GM21381 (cell line): Measurements from ENCODE around the gene UBE3B.

Experiments
- ATAC-seq: cut with Tn5 transposase; IDR thresholded peaks from one replicate; pipeline ENCODE4 v1.9.1; 2021; ENCODE audit warnings: mild to moderate bottlenecking, moderate library complexity; ENCODE audit not compliant: unreplicated experiment

The UBE3B gene

GRCh38 chr12:109493090-109493489, 15.7 kb downstream of the UBE3B start:
- ATAC-seq, result no peak

DNA sequence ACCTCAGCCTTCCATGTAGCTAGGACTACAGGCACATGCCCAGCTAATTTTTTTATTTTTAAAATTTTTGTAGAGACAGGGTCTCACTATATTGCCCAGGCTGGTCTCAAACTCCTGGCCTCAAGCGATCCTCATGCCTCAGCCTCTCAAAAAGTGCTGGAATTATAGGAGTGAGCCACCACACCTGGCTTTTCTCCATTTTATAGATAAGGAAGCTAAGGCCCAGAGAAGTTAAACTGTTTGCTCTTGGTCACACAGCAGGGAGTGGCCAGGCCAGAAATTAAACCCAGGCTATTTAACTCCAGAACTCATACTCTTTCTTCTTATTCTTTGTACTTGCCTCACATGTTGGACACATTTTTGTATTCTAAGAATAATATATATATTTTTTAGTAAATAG, 16.5 kb downstream of the UBE3B start:
- no peak for ATAC-seq

- ATAC-seq, result no peak
Measured at GRCh38 chr12:109494348-109494881, 17.0 kb downstream of the UBE3B start.

GRCh38 chr12:109495012-109495411, 17.6 kb downstream of the UBE3B start:
- ATAC-seq, result no peak

DNA sequence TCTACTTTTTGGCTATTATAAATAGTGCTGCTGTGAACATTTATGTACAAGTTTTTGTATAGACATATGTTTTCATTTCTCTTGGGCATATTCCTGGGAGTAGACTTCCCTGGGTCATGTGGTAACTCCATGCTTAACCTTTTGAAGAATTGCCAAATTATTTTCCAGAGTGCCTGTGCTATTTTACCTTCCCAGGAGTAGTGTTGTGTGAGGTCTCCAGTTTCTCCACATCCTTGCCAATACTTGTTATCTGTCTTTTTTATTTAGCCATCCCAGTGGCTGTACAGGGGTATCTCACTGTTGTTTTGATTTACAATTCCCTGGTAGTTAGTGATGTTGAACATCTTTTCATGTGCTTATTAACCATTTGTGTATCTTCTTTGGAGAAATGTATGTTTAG, 18.9 kb downstream of the UBE3B start:
- ATAC-seq, result no peak

DNA sequence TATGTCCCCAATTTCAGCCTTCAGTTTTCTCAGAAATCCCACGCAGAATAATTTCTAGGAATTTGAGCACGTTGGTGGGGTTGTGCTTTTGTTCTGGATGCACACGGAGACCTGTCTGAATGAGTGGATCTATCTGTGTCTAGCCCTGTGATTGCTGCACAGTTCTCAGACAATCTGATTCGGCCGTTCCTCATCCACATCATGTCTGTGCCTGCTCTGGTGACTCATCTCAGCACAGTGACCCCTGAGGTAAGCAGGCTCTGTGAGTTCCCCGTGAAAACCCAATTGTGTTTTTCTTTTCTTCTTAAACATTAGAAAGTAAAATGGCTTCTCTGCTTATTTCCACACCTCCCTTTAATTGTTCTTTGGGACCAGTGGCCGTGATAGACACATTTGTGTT, 20.2 kb downstream of the UBE3B start:
- ATAC-seq, result no peak

DNA sequence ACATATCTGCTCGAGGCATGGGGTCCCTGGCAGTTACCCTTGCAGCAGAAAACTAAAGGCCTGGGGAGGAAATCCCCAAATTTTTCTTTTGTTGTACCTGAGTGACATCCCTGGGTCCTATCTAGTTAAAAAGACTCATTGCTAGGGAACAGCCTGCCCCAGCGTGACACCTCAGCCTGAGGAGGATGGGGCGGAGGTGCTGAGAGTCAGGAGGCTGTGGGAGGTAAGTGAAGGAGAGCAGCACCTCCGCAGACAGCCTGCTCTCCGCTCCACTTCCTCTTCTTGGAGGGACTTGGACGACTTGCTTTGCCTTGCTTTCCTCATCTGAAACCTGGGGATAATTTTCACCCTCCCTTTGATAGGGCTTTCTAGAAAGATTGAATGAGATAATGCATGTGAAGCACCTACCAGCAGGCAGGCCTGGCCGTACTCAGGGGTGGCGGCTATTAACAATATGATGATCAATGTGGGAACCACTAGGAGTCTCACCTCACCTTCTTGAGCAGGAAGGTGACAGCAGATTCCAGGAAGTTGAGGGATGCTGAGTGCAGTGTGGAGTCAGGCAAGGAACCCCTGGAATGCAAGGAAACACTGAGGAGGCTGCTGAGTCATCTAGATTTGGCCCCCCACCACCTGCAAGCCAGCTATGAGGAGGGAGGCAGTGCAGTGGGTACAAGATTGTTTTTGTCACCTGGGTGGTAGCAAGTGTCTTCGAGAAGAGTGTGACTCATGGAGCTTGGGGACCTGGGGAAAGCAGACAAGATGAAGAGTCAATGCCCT, 23.2 kb downstream of the UBE3B start:
- ATAC-seq, result no peak

DNA sequence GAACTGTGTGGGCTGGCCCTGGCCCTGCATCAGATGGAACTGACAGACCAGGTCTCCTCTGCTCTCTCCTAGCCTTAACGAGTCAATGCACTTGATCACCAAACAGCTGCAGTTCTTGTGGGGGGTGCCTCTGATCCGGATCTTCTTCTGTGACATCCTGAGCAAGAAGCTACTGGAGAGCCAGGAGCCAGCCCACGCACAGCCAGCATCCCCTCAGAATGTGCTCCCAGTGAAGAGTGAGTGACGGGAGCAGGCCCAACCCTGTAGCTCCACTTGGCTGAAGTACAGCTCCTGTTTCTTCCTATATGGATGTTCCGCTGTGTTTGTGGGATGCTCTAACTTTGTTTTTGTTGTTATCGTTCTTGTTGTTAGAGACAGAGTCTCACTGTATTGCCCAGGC, 23.9 kb downstream of the UBE3B start:
- ATAC-seq, result no peak

DNA sequence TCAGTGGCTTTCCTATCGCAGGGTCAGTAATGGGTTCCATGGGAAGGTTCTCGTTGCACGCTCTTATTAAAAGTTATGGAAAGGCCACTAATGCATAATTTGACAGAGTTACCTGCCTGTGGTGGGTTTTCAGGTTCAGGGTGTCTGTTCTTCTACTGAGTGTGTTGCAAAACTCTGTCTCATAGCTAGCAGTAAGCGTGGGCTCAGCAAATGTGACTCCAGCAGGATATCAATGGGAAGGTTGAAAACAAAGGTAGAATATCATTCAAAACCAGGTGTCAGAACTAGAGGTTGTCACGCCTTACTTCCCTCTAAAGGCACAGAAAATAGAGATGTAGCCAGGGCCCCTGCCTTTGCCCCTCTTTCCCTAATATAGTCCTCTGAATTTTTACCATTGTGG, 24.9 kb downstream of the UBE3B start:
- no peak for ATAC-seq

- ATAC-seq, result no peak
Measured at GRCh38 chr12:109503611-109504010, 26.2 kb downstream of the UBE3B start.

DNA sequence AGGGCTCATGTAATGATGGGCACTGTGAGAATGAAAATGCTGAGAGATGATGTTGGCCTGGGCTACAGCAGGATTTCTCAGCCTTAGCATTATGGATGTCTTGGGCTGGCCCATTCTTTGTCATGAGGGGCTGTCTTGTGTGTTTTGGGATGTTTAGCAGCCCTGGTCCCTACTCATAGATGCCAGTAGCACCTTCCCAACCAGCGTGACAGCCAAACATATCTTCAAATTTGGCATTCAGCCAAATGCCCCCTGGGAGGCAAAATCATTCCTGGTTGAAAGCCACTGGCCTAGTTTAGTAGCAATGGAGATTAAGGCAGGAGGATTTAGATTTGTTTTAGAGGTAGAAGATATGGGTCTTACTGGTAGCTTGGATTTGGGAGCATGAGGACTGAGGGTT, 26.6 kb downstream of the UBE3B start:
- no peak for ATAC-seq

DNA sequence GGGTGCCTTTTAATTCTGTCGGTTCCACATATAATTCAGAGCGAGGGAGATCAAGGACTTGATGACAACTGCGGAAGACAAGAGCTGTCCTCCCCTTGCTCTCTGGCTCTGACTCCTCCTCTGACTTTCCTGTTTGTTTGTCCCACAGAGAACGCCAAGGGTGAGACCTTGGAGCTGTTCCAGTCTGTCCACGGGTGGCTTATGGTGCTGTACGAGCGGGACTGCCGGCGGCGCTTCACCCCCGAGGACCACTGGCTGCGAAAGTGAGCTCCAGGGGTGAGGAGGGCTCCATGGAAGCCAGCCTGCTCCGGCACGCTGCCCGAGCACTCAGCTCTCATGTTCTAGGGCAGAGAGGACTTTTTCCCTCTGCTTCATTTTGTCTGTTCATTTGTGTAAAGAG, 32.8 kb downstream of the UBE3B start:
- no peak for ATAC-seq

DNA sequence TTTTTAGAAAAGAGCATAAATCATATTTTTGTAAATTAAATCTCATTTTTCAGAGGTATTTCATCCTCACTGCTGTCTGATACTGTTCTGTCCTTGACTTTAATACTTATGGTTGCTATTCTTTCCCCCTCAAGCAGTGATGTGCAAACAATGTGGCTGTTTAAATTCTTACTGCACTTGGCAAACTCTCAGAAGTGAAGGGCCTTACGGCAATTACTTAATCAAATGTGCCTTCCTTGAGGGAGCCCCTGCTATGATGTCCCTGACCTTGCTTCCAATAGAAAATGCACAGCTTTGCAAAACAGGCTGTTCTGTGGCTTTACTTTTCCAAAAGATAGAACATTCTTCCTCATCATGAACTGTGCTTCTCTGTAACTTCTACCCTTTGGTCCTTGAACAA, 35.2 kb downstream of the UBE3B start:
- no peak for ATAC-seq

GRCh38 chr12:109513051-109513450, 35.6 kb downstream of the UBE3B start:
- no peak for ATAC-seq

DNA sequence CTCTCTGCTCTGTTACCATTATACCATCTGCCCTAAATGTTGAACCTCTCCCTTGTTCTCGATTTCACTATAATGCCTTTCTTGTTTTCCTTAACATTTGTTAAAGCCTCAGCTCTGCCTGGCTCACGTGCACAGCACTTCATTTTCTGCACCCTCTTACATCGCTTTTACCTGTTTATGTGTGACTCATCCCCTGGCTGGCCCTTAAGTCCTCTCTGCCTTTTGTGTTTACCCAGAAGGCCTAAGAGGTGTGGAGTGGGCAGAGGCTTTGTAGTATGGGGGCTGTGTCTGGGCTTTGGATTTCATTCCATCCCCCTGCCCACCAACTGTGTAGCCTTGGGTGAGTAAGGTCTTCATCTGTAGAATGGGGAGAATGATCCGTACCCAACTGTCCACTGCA, 36.5 kb downstream of the UBE3B start:
- ATAC-seq, result no peak

- ATAC-seq, result no peak
Measured at GRCh38 chr12:109517619-109518018, 40.2 kb downstream of the UBE3B start.

DNA sequence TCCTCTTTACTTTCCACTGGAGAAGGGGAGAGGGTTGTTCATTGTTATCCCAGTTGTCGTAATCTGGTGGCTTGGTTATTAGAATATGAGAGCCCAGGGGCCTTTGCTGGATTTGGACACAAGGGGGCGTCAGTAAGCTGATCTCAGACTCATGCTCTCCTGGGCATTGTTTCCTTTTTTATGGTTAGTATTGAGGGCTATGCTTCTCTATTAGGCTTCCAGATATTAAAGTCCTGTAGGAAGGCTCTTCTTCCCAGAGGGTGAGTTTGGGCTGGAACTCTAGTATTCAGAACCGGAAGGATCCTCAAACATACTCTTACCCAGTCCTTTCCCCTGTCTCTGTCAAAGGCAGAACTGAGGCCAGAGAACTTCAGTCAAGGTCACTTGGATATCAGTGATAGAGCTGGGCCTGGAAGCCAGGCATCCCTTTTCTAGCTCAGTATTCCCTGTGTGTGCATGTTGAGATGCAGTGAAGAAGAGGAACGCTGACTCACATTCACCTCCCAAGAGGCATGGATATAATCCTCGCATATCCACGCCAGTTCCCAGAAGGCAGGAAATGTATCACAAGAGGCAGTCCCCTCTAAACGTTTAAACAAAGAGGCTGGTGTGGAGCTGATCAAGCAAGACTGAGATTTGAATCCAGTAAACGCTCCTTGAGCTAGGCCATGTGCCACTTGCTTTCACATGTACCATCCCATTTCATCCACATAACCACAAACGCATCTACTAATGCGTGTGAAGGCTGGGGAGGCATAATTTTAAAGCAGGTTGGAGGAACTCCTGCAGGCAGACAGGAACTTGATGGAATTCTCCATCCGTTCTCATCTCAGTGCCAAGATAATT, 41.6 kb downstream of the UBE3B start:
- ATAC-seq, result no peak

DNA sequence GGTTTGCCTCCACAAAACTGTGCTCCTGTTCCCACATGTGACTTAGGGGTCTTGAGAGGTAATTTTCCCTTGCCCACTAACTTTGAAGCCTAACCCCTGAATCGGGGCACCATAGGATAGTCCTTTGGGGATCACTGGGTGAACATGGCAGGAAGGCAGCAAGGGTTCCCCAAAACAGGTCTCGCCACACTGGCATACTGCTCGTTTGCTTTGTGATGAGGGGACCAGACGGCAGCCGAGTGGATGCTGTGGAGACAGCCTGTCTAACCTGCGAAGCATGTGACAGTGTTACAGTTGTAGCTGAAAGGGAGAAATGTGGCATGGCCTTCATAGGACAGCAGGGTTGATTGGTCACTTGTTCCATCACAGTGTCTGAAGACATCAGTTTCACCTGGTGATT, 42.4 kb downstream of the UBE3B start:
- ATAC-seq, result no peak

DNA sequence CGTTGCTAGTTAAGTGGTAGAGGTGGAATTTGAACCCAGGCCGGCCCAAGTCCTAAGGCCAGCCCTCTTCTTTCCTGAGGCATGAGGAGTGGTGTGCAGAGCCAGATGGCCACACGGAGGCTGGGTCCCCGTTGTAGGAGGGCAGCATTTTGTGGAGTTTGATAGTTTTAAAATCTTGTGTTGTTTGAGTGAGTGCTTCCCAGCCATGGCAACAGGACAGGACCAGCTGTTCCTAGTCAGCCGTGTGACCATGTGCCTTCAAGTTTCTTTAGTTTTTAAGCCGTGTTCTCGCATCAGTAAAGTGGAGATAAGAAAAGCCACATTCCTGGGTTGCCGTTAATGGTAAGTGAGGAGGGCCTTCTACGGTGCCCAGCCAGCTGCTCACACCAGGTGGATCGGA, 44.4 kb downstream of the UBE3B start:
- ATAC-seq, result no peak

DNA sequence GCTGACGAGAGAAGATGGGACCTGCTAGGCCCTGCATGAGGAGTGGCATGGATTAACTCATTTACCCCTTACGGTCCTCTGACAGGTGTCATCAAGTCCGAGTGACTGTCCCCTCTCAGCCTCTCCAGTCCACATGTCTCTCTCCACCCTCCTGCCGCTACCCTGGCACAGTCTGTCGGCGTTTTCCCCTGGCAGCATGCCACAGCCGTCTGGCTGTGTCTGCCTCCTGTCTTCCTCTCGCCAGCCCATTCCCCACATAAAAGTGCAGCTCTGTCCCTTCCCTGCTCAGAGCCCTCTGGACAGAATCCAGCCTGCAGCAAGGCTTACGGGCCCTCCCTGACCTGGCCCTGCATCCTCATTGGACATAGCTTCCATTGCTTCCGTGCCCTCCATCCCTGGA, 45.6 kb downstream of the UBE3B start:
- no peak for ATAC-seq

GRCh38 chr12:109523504-109523903, 46.1 kb downstream of the UBE3B start:
- no peak for ATAC-seq
